ENCODE measurements around the gene ZNF766.

- TF ChIP-seq CTCF (optimal IDR thresholded peaks at IDR 0.05 in 1 of 3, IDR thresholded peaks at IDR 0.05 in 1 of 3, conservative IDR thresholded peaks at IDR 0.05 in 1 of 3; ENCODE audit: extremely low read depth in 1 of 3, insufficient read depth in 2 of 3, low read length in 3 of 3) (no peak), EZH2 (IDR thresholded peaks at IDR 0.05; ENCODE audit: low read length) (no peak)
These were observed 6.6 kb downstream of the ZNF766 start for GRCh38 chr19:52275988-52276387.

All from keratinocyte (primary cell).